ENCODE results near the gene AUTS2. TPM values are rescaled to one million over a fixed set of nuclear protein-coding genes. Genes with fewer than 3 reads are reported as not detected.

Gene AUTS2
- total and polyA plus RNA-seq, 9 of the 15 experiments (the other 6 are each of a cell fraction or from before 2014, with no cell fraction given): 0.58 TPM; not detected in 8

DNA sequence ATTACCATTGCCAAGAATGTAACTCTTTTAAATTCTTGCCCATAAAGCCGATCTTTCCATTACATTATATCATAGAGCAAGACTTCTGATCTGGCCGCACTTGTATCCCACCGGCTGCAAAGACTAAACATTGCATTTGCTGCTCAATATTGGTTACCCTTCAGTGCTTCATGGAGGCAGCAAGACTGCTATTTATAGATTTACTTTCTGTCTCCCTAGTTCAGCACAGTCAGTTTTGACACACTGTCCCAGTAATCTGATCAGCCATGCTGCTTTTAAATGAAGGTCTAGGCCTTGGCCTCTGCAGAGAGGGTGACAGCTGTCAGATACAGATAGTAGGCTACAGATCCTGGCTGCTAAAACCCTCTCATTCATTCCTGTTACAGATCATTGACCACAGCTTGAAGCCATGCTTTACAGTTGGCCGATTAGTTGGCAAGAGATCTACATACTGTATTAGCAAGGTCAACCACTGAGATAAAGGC, 971.1 kb downstream of the AUTS2 start (continued):
- TF ChIP-seq, protein P1, sequence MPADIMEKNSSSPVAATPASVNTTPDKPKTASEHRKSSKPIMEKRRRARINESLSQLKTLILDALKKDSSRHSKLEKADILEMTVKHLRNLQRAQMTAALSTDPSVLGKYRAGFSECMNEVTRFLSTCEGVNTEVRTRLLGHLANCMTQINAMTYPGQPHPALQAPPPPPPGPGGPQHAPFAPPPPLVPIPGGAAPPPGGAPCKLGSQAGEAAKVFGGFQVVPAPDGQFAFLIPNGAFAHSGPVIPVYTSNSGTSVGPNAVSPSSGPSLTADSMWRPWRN (IDR thresholded peaks at IDR 0.05; ENCODE audit: low read depth): peak; percentile 86
- TF ChIP-seq, protein P2, sequence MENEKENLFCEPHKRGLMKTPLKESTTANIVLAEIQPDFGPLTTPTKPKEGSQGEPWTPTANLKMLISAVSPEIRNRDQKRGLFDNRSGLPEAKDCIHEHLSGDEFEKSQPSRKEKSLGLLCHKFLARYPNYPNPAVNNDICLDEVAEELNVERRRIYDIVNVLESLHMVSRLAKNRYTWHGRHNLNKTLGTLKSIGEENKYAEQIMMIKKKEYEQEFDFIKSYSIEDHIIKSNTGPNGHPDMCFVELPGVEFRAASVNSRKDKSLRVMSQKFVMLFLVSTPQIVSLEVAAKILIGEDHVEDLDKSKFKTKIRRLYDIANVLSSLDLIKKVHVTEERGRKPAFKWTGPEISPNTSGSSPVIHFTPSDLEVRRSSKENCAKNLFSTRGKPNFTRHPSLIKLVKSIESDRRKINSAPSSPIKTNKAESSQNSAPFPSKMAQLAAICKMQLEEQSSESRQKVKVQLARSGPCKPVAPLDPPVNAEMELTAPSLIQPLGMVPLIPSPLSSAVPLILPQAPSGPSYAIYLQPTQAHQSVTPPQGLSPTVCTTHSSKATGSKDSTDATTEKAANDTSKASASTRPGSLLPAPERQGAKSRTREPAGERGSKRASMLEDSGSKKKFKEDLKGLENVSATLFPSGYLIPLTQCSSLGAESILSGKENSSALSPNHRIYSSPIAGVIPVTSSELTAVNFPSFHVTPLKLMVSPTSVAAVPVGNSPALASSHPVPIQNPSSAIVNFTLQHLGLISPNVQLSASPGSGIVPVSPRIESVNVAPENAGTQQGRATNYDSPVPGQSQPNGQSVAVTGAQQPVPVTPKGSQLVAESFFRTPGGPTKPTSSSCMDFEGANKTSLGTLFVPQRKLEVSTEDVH (IDR thresholded peaks at IDR 0.05; ENCODE audit: low read depth, partially characterized antibody): peak; percentile 51
- TF ChIP-seq CHD4 (IDR thresholded peaks at IDR 0.05; ENCODE audit: insufficient read depth, insufficient replicate concordance, low read depth, low read length, poor library complexity, severe bottlenecking): no peak
- peak; percentile 61 for TF ChIP-seq JUND (IDR thresholded peaks at IDR 0.05; ENCODE audit: borderline replicate concordance, low read depth, low read length)
- TF ChIP-seq JUND (tag; IDR thresholded peaks at IDR 0.05; ENCODE audit: borderline replicate concordance, low read depth, low read length): peak; percentile 42; the same call in 1 of the 3 replicates
- TF ChIP-seq CBFA2T3 (IDR thresholded peaks at IDR 0.05): peak; percentile 96
- TF ChIP-seq, protein P3, sequence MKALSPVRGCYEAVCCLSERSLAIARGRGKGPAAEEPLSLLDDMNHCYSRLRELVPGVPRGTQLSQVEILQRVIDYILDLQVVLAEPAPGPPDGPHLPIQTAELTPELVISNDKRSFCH (CRISPR knock-in tag; IDR thresholded peaks at IDR 0.05): no peak
- TF ChIP-seq, protein P3 (tag; IDR thresholded peaks at IDR 0.05): peak; percentile 35; the same call in 1 of the 2 replicates
- TF ChIP-seq MYNN (IDR thresholded peaks at IDR 0.05): peak; percentile 49; the same call in 1 of the 2 replicates
- no peak for TF ChIP-seq MYNN (CRISPR knock-in tag; IDR thresholded peaks at IDR 0.05)
- TF ChIP-seq ESRRA (IDR thresholded peaks at IDR 0.05; ENCODE audit: borderline replicate concordance, low read depth): peak; percentile 70
- peak in 1 of 2 experiments; percentile 67; a peak in 1 of 4 replicates for TF ChIP-seq TEAD1 (CRISPR knock-in tag; IDR thresholded peaks at IDR 0.05)
- peak; percentile 94 for TF ChIP-seq KLF16 (IDR thresholded peaks at IDR 0.05)
- TF ChIP-seq, protein P4, sequence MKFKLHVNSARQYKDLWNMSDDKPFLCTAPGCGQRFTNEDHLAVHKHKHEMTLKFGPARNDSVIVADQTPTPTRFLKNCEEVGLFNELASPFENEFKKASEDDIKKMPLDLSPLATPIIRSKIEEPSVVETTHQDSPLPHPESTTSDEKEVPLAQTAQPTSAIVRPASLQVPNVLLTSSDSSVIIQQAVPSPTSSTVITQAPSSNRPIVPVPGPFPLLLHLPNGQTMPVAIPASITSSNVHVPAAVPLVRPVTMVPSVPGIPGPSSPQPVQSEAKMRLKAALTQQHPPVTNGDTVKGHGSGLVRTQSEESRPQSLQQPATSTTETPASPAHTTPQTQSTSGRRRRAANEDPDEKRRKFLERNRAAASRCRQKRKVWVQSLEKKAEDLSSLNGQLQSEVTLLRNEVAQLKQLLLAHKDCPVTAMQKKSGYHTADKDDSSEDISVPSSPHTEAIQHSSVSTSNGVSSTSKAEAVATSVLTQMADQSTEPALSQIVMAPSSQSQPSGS (CRISPR knock-in tag; IDR thresholded peaks at IDR 0.05): no peak
- no peak for TF ChIP-seq ZFPM2 (CRISPR knock-in tag; IDR thresholded peaks at IDR 0.05)
- TF ChIP-seq, protein P5, sequence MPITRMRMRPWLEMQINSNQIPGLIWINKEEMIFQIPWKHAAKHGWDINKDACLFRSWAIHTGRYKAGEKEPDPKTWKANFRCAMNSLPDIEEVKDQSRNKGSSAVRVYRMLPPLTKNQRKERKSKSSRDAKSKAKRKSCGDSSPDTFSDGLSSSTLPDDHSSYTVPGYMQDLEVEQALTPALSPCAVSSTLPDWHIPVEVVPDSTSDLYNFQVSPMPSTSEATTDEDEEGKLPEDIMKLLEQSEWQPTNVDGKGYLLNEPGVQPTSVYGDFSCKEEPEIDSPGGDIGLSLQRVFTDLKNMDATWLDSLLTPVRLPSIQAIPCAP (CRISPR knock-in tag; IDR thresholded peaks at IDR 0.05; ENCODE audit: borderline replicate concordance): no peak
- TF ChIP-seq DACH1 (IDR thresholded peaks at IDR 0.05; ENCODE audit: partially characterized antibody): no peak
- peak; percentile 15; the same call in 1 of the 2 replicates for TF ChIP-seq MAFK (IDR thresholded peaks at IDR 0.05; ENCODE audit: low read length)
- TF ChIP-seq, protein P6, sequence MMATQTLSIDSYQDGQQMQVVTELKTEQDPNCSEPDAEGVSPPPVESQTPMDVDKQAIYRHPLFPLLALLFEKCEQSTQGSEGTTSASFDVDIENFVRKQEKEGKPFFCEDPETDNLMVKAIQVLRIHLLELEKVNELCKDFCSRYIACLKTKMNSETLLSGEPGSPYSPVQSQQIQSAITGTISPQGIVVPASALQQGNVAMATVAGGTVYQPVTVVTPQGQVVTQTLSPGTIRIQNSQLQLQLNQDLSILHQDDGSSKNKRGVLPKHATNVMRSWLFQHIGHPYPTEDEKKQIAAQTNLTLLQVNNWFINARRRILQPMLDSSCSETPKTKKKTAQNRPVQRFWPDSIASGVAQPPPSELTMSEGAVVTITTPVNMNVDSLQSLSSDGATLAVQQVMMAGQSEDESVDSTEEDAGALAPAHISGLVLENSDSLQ (IDR thresholded peaks at IDR 0.05): peak; percentile 82
- TF ChIP-seq NCOA2 (IDR thresholded peaks at IDR 0.05; ENCODE audit: partially characterized antibody in 2 of 2): peak; percentile 21 to 45
- no peak for TF ChIP-seq ZNF224 (CRISPR knock-in tag; IDR thresholded peaks at IDR 0.05)
- TF ChIP-seq DPF2 (IDR thresholded peaks at IDR 0.05): peak; percentile 86
- TF ChIP-seq MTA1 (IDR thresholded peaks at IDR 0.05; ENCODE audit: borderline replicate concordance): peak; percentile 49; the same call in 1 of the 2 replicates
